Measurements from ENCODE around the gene C1orf210.
A peak's percentile ranks its signal among the peaks of the same experiment; 100 is the strongest.

The C1orf210 gene

GRCh38 chr1:43293176-43293575, 7.8 kb upstream of the C1orf210 start:
- DNase-seq, result no peak

- DNase-seq, result no peak
These were observed 7.3 kb upstream of the C1orf210 start for GRCh38 chr1:43292679-43293078.

- DNase-seq, result no peak
These were observed 6.8 kb upstream of the C1orf210 start for GRCh38 chr1:43292216-43292615.

- no peak for DNase-seq
These were observed 3.7 kb upstream of the C1orf210 start for GRCh38 chr1:43288785-43289706.

GRCh38 chr1:43288058-43288784, 2.8 kb upstream of the C1orf210 start:
- no peak for DNase-seq

- no peak for DNase-seq
These were observed 1.2 kb upstream of the C1orf210 start for GRCh38 chr1:43286533-43286932.

- no peak for DNase-seq
These were observed 734 bp upstream of the C1orf210 start for GRCh38 chr1:43286115-43286514.

- DNase-seq, result no peak
These were observed 753 bp downstream of the C1orf210 start for GRCh38 chr1:43284546-43285110.

GRCh38 chr1:43284065-43284464, 1.3 kb downstream of the C1orf210 start:
- DNase-seq, result no peak

GRCh38 chr1:43282220-43283195, 2.9 kb downstream of the C1orf210 start:
- no peak for DNase-seq

- DNase-seq, result no peak
These were observed 4.7 kb downstream of the C1orf210 start for GRCh38 chr1:43280692-43281091.

- no peak for DNase-seq
These were observed 5.7 kb downstream of the C1orf210 start for GRCh38 chr1:43279666-43280065.

- no peak for DNase-seq
These were observed 6.2 kb downstream of the C1orf210 start for GRCh38 chr1:43279161-43279560.

- no peak for DNase-seq
These were observed 8.1 kb downstream of the C1orf210 start for GRCh38 chr1:43277116-43277876.

GRCh38 chr1:43276673-43277072, 8.7 kb downstream of the C1orf210 start:
- DNase-seq, result no peak

GRCh38 chr1:43275826-43276620, 9.4 kb downstream of the C1orf210 start:
- DNase-seq, result no peak

- DNase-seq, result no peak
These were observed 10.6 kb downstream of the C1orf210 start for GRCh38 chr1:43274804-43275180.

GRCh38 chr1:43274125-43274803, 11.1 kb downstream of the C1orf210 start:
- DNase-seq, result peak; percentile 31

GRCh38 chr1:43273708-43274107, 11.7 kb downstream of the C1orf210 start:
- DNase-seq, result no peak

Data from CD4-positive, alpha-beta T cell treated with Interleukin-10 for 1 hour (primary cell).